ENCODE data around the gene KRT74. TPM values are rescaled to one million over a fixed set of nuclear protein-coding genes. Genes with fewer than 3 reads are reported as not detected.

Gene KRT74
- total RNA-seq, 1 experiment from 2014 or later = not detected

GRCh38 chr12:52568111-52568510 lies 5.5 kb downstream of the KRT74 start:
- CTCF ChIA-PET = interaction anchor here (1.0 to 1.8 kb wide), 4 partner anchors 14 to 303 kb away, joined by 3 to 5 read pairs (median 4); no protein-coding TSS in a partner anchor
- Mint-ChIP-seq H3K36me3 (no peaks in the 10 kb centered on the region), H3K27ac (no peak overlapping the region), H3K27me3 (ENCODE audit: low read depth) (no peaks in the 10 kb centered on the region), H3K4me3 (no peak overlapping the region), H3K9me3 (no peaks in the 10 kb centered on the region), H3K4me1 (no peaks in the 10 kb centered on the region)
- ATAC-seq = no peak
- TF ChIP-seq IRF2 (CRISPR knock-in tag; IDR thresholded peaks at IDR 0.05; ENCODE audit: borderline replicate concordance, low read depth) (no peak), ATF6 (CRISPR knock-in tag; IDR thresholded peaks at IDR 0.05) (no peak), CBFB (CRISPR knock-in tag; IDR thresholded peaks at IDR 0.05; ENCODE audit: low read depth) (no peak), ETV6 (CRISPR knock-in tag; IDR thresholded peaks at IDR 0.05) (no peak), SP1 (CRISPR knock-in tag; conservative IDR thresholded peaks at IDR 0.05) (no peak), ZNF281 (CRISPR knock-in tag; IDR thresholded peaks at IDR 0.05) (no peak), E2F1 (CRISPR knock-in tag; IDR thresholded peaks at IDR 0.05) (no peak), RORB (CRISPR knock-in tag; IDR thresholded peaks at IDR 0.05) (no peak), ARID4B (CRISPR knock-in tag; IDR thresholded peaks at IDR 0.05; ENCODE audit: borderline replicate concordance) (no peak), ZNF671 (CRISPR knock-in tag; IDR thresholded peaks at IDR 0.05) (no peak), E2F4 (CRISPR knock-in tag; IDR thresholded peaks at IDR 0.05; ENCODE audit: borderline replicate concordance, low read depth) (no peak), SMAD4 (CRISPR knock-in tag; IDR thresholded peaks at IDR 0.05) (no peak), USF1 (CRISPR knock-in tag; IDR thresholded peaks at IDR 0.05) (no peak), PRRX2 (CRISPR knock-in tag; IDR thresholded peaks at IDR 0.05) (no peak)
- POLR2A ChIA-PET = interaction anchor here (0.6 kb wide), 1 partner anchor 17 kb away, joined by 3 read pairs; no protein-coding TSS in a partner anchor
- no peak for DNase-seq (ENCODE audit: low spot score)
